ENCODE data around the gene FAM24A.
"Not testable (repeated sequence)": the region's sequence is repeated elsewhere in the genome, so short reads cannot be mapped to it uniquely, and the experiment has no call there.

FAM24A gene

GRCh38 chr10:122910310-122910709, at the start of gene FAM24A:
Gene FAM24A (plus strand): TSS chr10:122910610. CDS start chr10:122911635, 1,025 bp downstream.
- no peak for DNase-seq (ENCODE audit: extremely low read depth, low read depth)
- TF ChIP-seq CTCF (IDR thresholded peaks at IDR 0.05; ENCODE audit: low read depth, low read length), result no peak

- no peak for TF ChIP-seq CTCF (IDR thresholded peaks at IDR 0.05; ENCODE audit: low read depth, low read length)
- DNase-seq (ENCODE audit: extremely low read depth, low read depth), result no peak
Measured at GRCh38 chr10:122861711-122862161, 48.7 kb upstream of the FAM24A start.

- TF ChIP-seq CTCF (IDR thresholded peaks at IDR 0.05; ENCODE audit: low read depth, low read length), result no peak
- DNase-seq (ENCODE audit: extremely low read depth, low read depth), result no peak
Measured at GRCh38 chr10:122863216-122864193, 46.9 kb upstream of the FAM24A start.

GRCh38 chr10:122864194-122864592, 46.2 kb upstream of the FAM24A start:
- no peak for TF ChIP-seq CTCF (IDR thresholded peaks at IDR 0.05; ENCODE audit: low read depth, low read length)

GRCh38 chr10:122864901-122865300, 45.5 kb upstream of the FAM24A start:
- DNase-seq (ENCODE audit: extremely low read depth, low read depth), result no peak
- TF ChIP-seq CTCF (IDR thresholded peaks at IDR 0.05; ENCODE audit: low read depth, low read length), result no peak

More at GRCh38 chr10:122864194-122864592, 46.2 kb upstream of the FAM24A start:
- DNase-seq (ENCODE audit: extremely low read depth, low read depth), result no peak

GRCh38 chr10:122866757-122867482, 43.5 kb upstream of the FAM24A start:
- not testable (repeated sequence) for DNase-seq (ENCODE audit: extremely low read depth, low read depth)

- DNase-seq (ENCODE audit: extremely low read depth, low read depth), result not testable (repeated sequence)
Measured at GRCh38 chr10:122868768-122869167, 41.6 kb upstream of the FAM24A start.

- DNase-seq (ENCODE audit: extremely low read depth, low read depth), result not testable (repeated sequence)
Measured at GRCh38 chr10:122871947-122872346, 38.5 kb upstream of the FAM24A start.

Measured in AG09319 (cell line).